ENCODE data around the gene DTX1.

The DTX1 gene

GRCh38 chr12:113056631-113057488, at the start of gene DTX1:
DTX1 (plus strand) TSS chr12:113056730; CDS start chr12:113058193, 1,463 bp downstream.
- DNase-seq: no peak

DNA sequence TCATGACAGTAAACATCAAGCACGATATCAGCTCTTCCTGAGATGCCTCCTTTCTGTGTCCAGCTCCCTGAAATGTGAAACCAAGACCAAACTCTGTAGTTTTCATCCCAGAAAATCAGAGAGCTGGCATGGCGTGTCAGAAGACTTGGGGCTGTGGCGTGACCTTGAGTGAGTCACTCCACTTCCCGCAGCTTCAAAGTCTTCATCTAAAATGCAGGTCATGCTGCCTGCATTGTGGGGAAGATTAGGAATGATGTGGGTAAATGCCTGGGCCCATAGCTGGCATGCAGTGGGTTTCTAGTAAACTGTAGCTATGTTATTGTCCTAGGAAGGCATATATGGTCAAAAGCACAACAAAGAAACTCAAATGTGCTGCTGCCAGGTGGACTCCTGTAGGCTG, 49.4 kb upstream of the DTX1 start:
- DNase-seq: no peak

- DNase-seq: no peak
Measured at GRCh38 chr12:113010701-113011100, 45.8 kb upstream of the DTX1 start.

- DNase-seq: no peak
Measured at GRCh38 chr12:113014565-113014964, 42.0 kb upstream of the DTX1 start.

DNA sequence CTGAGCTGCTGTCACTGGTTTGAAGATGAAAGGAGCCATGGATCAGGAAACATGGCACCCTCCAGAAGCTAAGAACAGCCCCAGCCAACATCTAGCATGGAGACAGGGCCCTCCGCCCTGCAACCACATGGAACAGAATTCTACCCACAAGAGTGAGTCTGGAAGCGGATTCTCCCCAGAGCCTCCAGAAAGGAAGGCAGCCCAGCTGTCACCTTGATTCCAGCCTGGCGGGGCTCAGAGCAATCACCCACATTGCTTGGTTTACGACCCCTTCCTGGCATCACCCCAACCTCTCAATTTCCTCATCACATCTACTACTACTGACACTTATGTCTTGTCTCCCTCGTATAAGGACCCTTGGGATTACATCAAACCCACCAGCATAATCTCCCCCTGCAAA, 39.7 kb upstream of the DTX1 start:
- no peak for DNase-seq

- no peak for DNase-seq
Measured at GRCh38 chr12:113019025-113019424, 37.5 kb upstream of the DTX1 start.

- DNase-seq: no peak
Measured at GRCh38 chr12:113021500-113021899, 35.0 kb upstream of the DTX1 start.

GRCh38 chr12:113022563-113023297, 33.8 kb upstream of the DTX1 start:
- no peak for DNase-seq

DNA sequence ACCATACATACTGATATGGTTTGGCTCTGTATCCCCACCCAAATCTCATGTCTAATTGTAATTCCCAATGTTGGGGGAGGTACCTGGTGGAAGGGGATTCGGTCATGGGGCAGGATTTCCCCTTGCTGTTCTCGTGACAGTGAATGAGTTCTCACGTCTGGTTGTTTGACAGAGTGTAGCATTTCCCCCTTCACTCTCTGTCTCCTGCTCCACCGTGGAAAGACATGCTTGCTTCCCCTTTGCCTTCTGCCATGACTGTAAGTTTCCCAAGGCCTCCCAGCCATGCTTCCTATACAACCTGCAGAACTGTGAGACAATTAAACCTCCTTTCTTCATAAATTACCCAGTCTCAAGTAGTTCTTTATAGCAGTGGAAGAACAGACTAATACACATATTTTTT, 28.8 kb upstream of the DTX1 start:
- no peak for DNase-seq

DNA sequence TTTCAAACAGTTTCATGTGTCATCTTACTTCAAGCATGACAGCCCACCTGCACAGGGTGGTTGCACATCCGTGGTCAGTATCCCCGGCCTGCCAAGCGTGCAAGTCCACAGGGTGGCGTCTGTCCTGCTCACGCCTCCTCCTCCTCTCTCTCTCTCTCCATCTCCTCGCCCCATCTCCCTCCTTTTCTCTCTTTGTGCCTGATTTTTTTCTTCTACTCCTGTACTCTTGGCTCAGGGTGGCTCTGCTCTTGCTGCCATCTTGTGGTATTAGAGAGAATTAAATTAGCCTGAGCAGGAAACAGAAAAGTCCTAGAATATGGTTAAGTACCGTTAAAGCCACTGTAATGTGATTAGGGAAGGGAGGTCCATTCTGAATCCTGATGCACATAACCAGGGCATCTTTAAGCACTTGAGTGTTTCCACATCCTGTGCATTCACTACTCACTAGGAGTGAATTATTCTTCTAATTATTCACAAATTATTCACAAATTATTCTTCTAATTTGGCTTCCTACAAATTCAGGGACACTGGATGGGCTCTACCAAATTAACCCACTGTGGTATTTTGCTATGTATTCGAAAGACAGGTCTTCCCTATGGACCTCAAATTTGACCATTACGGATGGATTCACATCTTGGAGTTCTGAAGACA, 25.5 kb upstream of the DTX1 start:
- DNase-seq: peak; percentile 31

- DNase-seq: no peak
Measured at GRCh38 chr12:113039911-113040445, 16.6 kb upstream of the DTX1 start.

DNA sequence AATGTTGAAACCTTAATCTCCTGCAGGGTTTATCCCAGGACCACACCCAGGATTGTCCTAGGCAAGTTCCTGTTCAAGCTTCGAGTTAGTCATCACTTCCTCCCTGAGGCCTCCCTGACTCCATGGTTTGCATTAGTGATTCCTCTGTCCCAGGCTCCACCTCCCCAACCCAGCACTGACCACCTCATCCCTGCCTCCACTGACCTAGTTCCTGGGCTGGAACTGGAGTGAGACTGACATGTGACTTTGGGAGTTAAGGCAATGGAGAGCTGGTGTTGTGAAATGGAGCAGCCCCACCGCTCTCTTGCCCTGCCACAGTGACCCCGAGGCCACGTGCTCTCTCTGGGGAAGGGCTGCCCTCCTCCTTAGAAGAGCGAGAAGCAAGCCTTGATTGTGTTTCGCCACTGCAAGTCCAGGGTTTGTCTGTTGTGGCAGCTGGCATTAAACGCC, 15.8 kb upstream of the DTX1 start:
- DNase-seq: no peak

- no peak for DNase-seq
Measured at GRCh38 chr12:113041560-113041959, 15.0 kb upstream of the DTX1 start.

DNA sequence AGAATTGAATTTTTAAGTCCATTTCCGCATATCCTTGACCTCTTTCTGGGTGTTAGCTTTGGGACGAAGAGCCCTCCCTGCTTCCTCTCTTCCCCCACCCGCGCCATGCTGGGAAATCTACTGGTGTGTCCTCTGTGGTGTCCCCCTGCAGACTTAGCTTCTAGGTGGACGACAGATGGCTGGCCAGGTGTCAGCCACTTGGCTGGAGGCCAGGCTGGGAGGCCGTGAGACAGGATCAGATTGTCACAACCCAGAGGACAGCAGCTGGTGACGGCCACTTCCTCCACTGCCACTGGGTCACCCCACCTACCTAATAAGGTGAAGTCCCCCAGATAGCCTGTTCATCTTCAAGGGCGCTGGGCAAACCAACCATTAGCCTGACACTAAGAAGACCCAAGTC, 13.3 kb upstream of the DTX1 start:
- DNase-seq: no peak

DNA sequence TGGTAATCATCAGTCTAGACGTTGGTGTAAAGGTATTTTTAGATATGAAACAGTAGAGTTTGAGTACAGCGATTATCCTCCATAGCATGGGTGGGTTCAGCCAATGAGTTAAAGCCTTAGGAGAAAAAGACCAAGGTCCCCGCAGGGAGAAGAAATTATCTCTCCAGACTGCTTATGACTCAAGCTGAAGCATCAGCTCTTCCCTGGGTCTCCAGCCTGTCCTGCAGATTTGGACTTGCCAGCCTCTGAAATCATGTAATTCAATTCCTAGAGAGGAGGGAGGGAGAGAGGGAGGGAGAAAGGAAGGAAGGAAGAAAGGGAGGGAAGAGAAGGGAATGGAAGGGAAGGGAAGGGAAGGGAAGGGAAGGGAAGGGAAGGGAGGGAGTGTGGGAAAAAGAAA, 12.0 kb upstream of the DTX1 start:
- no peak for DNase-seq

- DNase-seq: peak; percentile 47
Measured at GRCh38 chr12:113048716-113049127, 7.8 kb upstream of the DTX1 start.

- DNase-seq: no peak
Measured at GRCh38 chr12:113049976-113050742, 6.4 kb upstream of the DTX1 start.

DNA sequence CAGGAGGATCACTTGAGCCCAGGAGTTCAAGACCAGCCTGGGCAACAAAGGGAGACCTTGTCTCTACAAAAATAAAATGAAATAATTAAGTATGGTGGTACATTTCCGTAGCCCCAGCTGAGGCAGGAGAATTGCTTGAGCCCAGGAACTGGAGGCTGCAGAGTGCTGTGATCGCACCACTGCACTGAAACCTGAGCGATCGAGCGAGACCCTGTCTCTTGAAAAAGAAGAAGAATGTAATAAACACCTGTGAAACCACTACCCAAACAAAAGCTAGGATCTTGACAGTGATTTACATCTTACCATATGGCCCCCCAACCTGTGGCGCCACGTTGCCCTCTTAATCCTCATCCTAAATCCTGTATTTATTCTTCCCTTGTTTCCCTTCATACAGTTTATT, 5.7 kb upstream of the DTX1 start:
- no peak for DNase-seq

DNA sequence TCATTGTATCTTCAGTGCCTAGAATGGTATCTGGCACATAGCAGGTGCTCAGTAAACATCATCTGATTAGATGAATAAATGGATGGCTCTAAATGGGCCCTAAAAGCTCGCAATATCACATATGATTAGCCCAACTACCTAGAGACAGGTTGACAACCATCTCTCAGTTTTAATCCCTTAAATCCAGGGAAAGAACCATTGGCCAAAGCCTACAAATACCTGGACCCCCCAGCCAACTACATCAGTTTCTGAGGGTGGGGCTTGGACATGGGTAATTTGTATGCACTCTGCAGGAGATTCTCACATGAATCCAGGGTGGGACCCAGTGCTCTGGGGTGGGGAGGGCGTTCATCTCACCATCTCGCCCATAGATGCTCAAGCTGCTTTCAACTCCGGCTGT, 4.8 kb upstream of the DTX1 start:
- DNase-seq: no peak

DNA sequence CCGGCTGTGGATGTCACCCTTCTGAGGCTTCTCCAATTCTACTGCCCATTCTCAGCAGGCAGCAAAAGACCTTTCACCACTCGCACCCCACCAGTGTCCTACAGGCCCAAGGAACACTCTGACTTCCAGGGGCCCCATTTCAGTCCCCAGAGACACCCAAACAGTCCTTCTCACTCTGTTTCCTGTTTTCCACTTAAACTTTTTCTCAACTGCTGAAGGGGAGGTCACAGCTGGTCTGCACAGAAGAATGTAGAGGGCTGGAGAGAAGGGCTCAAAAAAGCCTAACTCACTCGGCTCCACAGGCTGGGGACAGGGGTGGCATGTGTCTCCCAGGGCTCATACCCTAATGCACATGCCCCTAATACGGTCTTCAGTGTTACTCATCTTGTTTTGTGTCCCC, 4.2 kb upstream of the DTX1 start:
- no peak for DNase-seq

DNA sequence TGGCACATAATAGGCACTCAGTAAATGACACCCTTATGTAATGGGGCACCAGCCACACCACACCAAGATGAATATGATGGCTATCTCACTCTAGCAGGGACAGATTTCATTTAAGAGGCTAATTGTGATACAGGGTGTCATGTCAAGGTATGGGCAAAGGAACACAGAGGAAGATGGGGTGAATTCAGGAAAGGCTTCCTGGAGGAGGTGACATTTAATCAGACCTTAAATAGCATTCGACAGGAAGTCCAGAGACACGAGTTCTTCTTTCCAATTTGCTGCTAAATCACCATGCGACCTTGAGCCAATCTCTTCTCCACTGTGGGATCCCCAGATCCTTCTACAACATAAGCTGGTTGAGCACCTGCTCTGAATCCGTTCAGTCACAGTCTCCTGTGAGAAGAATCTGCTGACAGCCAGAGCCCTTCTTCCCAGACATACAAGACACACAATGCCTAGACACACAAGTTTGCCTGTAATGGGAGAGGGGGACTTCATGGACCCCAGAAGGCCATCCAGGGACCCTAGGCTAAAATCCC, 1.5 kb upstream of the DTX1 start:
- no peak for DNase-seq

Measured in NCI-H1417 treated with DMSO at 0.1 percent for 48 hours (cell line).